OCI-LY7 (cell line): ENCODE measurements around the gene ACTN1.

Experiments
- EZH2phosphoT487 ChIP-seq: fragments of 200-600 bp; sonication (generic); IDR thresholded peaks from 2 replicates; pipeline ENCODE4 v1.6.1; 2018; ENCODE audit warnings: low read depth, borderline replicate concordance, mild to moderate bottlenecking, mixed run types, antibody characterized with exemption, low read length, moderate library complexity, mixed read lengths
- TF ChIP-seq, protein P1 (sequence below): fragments of 200-600 bp; sonication (generic); conservative IDR thresholded peaks from 2 replicates; pipeline ENCODE4 v1.5.1; 2014; ENCODE audit warnings: mild to moderate bottlenecking, antibody characterized with exemption, low read length, moderate library complexity, mixed read lengths

DNA sequence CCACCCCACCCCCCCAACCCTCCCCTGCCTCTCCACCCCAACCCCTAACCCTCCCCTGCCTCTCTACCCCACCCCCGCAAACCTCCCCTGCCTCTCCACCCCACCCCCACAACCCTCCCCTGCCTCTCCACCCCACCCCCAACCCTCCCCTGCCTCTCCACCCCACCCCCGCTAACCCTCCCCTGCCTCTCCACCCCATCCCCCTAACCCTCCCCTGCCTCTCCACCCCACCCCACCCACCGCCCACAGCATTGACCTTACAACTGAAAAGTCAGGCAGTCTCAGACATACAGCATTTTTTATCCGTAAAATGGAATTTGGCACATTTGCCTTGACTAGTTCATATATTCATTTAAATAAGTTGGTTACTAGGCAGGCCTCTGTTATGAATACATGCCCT, 38.6 kb upstream of the ACTN1 start:
- TF ChIP-seq, protein P1, sequence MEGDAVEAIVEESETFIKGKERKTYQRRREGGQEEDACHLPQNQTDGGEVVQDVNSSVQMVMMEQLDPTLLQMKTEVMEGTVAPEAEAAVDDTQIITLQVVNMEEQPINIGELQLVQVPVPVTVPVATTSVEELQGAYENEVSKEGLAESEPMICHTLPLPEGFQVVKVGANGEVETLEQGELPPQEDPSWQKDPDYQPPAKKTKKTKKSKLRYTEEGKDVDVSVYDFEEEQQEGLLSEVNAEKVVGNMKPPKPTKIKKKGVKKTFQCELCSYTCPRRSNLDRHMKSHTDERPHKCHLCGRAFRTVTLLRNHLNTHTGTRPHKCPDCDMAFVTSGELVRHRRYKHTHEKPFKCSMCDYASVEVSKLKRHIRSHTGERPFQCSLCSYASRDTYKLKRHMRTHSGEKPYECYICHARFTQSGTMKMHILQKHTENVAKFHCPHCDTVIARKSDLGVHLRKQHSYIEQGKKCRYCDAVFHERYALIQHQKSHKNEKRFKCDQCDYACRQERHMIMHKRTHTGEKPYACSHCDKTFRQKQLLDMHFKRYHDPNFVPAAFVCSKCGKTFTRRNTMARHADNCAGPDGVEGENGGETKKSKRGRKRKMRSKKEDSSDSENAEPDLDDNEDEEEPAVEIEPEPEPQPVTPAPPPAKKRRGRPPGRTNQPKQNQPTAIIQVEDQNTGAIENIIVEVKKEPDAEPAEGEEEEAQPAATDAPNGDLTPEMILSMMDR, result no peak
- TF ChIP-seq EZH2phosphoT487, result no peak
